A673 (cell line): Measurements from ENCODE around the gene FGF16. TPM values are rescaled to one million over a fixed set of nuclear protein-coding genes. Genes with fewer than 3 reads are reported as not detected.

Experiments used
- BruUV-seq: library from RNA; stranded (reverse); fragments of 400-500 nt; replicated peaks from 2 replicates; lab custom pipeline; 2021; lab: Mats Ljungman, UMichigan
- CTCF ChIA-PET: fragments of 300-600 bp; sonication (Branson Sonifier 250); formaldehyde crosslinking; loops from one replicate; lab custom pipeline; 2022; ENCODE audit warnings: antibody characterized with exemption; lab: Charles Lee
- POLR2A ChIA-PET: fragments of 300-600 bp; sonication (Branson Sonifier 250); formaldehyde crosslinking; loops from one replicate; lab custom pipeline; 2022; ENCODE audit warnings: antibody characterized with exemption; ENCODE audit not compliant: low non-redundant PET; lab: Charles Lee
- DNase-seq: peaks from one replicate; pipeline ENCODE4 v3.0.0-alpha.2; 2015; ENCODE audit warnings: low spot score
- H3K27ac ChIP-seq: fragments of 200-600 bp; sonication (generic); 2 replicates; pipeline ENCODE4 v1.5.1; 2016; ENCODE audit warnings: mixed run types, low read depth, mild to moderate bottlenecking, mixed read lengths, antibody characterized with exemption, low read length; ENCODE audit not compliant: poor library complexity, severe bottlenecking
- H3K27me3 ChIP-seq: fragments of 200-600 bp; sonication (generic); replicated peaks from 2 replicates; pipeline ENCODE4 v1.6.1; 2017; ENCODE audit warnings: mixed run types, low read depth, mild to moderate bottlenecking, mixed read lengths, antibody characterized with exemption, low read length; ENCODE audit not compliant: insufficient read depth, poor library complexity
- H3K36me3 ChIP-seq: fragments of 200-600 bp; sonication (generic); 2 replicates; pipeline ENCODE4 v1.6.1; 2016; ENCODE audit warnings: mixed run types, mild to moderate bottlenecking, mixed read lengths, antibody characterized with exemption, low read length; ENCODE audit not compliant: insufficient read depth, poor library complexity, severe bottlenecking
- H3K4me1 ChIP-seq: fragments of 200-600 bp; sonication (generic); 2 replicates; pipeline ENCODE4 v1.6.1; 2017; ENCODE audit warnings: mixed run types, mild to moderate bottlenecking, mixed read lengths, antibody characterized with exemption, low read length; ENCODE audit not compliant: insufficient read depth, poor library complexity, severe bottlenecking
- H3K4me3 ChIP-seq: fragments of 200-600 bp; sonication (generic); 2 replicates; pipeline ENCODE4 v1.5.1; 2016; ENCODE audit warnings: low read depth, mixed run types, mild to moderate bottlenecking, mixed read lengths, low read length; ENCODE audit not compliant: poor library complexity, severe bottlenecking
- H3K9me3 ChIP-seq: fragments of 200-600 bp; sonication (generic); 2 replicates; pipeline ENCODE4 v1.6.1; 2016; ENCODE audit warnings: mixed run types, low read depth, mild to moderate bottlenecking, mixed read lengths, antibody characterized with exemption, low read length; ENCODE audit not compliant: poor library complexity, severe bottlenecking
- EZH2 ChIP-seq: fragments of 200-600 bp; sonication (generic); IDR thresholded peaks from 2 replicates; pipeline ENCODE4 v1.6.1; 2017; ENCODE audit warnings: borderline replicate concordance, low read depth, mild to moderate bottlenecking, mixed read lengths, antibody characterized with exemption, low read length; ENCODE audit not compliant: poor library complexity, severe bottlenecking
- intact Hi-C: fragments of 100-400 bp; cut with micrococcal nuclease; formaldehyde crosslinking; loops from one replicate; pipeline ENCODE4 v1.10.0; 2022; ENCODE audit not compliant: unreplicated experiment
- total RNA-seq: library from RNA; stranded (reverse); gene quantifications from 2 replicates; pipeline ENCODE4 v1.2.3, GENCODE V29; 2021
- TF ChIP-seq, protein P1 (sequence below): fragments of 300-800, 200-600 bp; sonication (generic); conservative IDR thresholded peaks from 2 replicates; pipeline ENCODE4 v1.5.1; 2017; ENCODE audit warnings: low read depth, mild to moderate bottlenecking, antibody characterized with exemption, low read length, moderate library complexity, mixed read lengths

Gene FGF16
- total RNA-seq, 1 experiment from 2014 or later = not detected

- ChIA-PET POLR2A (no interaction called here), CTCF (no interaction called here)
- no peaks in the 10 kb centered on the region for H3K4me1 ChIP-seq
- no peaks in the 10 kb centered on the region for H3K9me3 ChIP-seq
- no peak for DNase-seq
- H3K4me3 ChIP-seq = no peak overlapping the region
- no TSS peak for BruUV-seq
- intact Hi-C loops = loop anchor here (10.0 kb wide), 1 partner anchor 144 kb away; no protein-coding TSS in a partner anchor
- TF ChIP-seq, protein P1, sequence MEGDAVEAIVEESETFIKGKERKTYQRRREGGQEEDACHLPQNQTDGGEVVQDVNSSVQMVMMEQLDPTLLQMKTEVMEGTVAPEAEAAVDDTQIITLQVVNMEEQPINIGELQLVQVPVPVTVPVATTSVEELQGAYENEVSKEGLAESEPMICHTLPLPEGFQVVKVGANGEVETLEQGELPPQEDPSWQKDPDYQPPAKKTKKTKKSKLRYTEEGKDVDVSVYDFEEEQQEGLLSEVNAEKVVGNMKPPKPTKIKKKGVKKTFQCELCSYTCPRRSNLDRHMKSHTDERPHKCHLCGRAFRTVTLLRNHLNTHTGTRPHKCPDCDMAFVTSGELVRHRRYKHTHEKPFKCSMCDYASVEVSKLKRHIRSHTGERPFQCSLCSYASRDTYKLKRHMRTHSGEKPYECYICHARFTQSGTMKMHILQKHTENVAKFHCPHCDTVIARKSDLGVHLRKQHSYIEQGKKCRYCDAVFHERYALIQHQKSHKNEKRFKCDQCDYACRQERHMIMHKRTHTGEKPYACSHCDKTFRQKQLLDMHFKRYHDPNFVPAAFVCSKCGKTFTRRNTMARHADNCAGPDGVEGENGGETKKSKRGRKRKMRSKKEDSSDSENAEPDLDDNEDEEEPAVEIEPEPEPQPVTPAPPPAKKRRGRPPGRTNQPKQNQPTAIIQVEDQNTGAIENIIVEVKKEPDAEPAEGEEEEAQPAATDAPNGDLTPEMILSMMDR = no peak
- no peak for TF ChIP-seq EZH2
- H3K27ac ChIP-seq = no peak overlapping the region
- no peaks in the 10 kb centered on the region for H3K36me3 ChIP-seq
- no peaks in the 10 kb centered on the region for H3K27me3 ChIP-seq
These were observed 6.9 kb upstream of the FGF16 start for GRCh38 chrX:77440330-77440729.

DNA sequence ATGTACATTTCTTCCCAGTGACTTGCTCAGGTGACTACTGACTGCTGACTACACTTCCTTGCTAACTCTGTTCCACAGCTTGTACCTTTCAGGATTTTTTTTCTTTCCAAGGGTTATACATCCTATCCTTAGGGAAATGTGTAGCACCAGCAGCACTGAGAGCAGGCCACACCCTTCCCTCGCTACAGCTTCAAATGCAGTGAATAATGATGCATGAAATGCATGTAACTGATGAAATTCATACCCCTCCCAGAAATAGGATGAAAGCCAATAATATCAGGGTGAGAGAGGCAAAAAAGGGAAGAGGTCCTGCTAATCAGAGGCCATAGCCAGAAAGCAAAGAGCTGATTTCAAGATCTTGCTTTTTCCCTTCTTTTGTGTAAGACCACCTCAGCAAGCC lies 6.2 kb upstream of the FGF16 start:
- ChIA-PET CTCF (no interaction called here), POLR2A (no interaction called here)
- Histone ChIP-seq H3K36me3 (no peaks in the 10 kb centered on the region), H3K4me3 (no peak overlapping the region), H3K27me3 (no peaks in the 10 kb centered on the region), H3K4me1 (no peaks in the 10 kb centered on the region), H3K9me3 (no peaks in the 10 kb centered on the region), H3K27ac (no peak overlapping the region)
- TF ChIP-seq EZH2 = no peak
- TF ChIP-seq, protein P1 = no peak
- DNase-seq = no peak
- BruUV-seq = no TSS peak
- intact Hi-C loops = loop anchor here (10.0 kb wide), 1 partner anchor 144 kb away; no protein-coding TSS in a partner anchor

GRCh38 chrX:77441479-77441878 lies 5.7 kb upstream of the FGF16 start:
- H3K27ac ChIP-seq = no peak overlapping the region
- intact Hi-C loops = loop anchor here (10.0 kb wide), 1 partner anchor 143 kb away; no protein-coding TSS in a partner anchor

More at GRCh38 chrX:77441479-77441878, 5.7 kb upstream of the FGF16 start:
- no peak for TF ChIP-seq EZH2
- TF ChIP-seq, protein P1 = no peak
- no peaks in the 10 kb centered on the region for H3K4me1 ChIP-seq
- no peaks in the 10 kb centered on the region for H3K27me3 ChIP-seq
- BruUV-seq = no TSS peak
- H3K4me3 ChIP-seq = no peak overlapping the region
- no peak for DNase-seq
- H3K36me3 ChIP-seq = no peaks in the 10 kb centered on the region
- ChIA-PET POLR2A (no interaction called here), CTCF (no interaction called here)
- no peaks in the 10 kb centered on the region for H3K9me3 ChIP-seq
